Measurements from ENCODE around the gene GALNT2.
A peak's percentile ranks its signal among the peaks of the same experiment; 100 is the strongest.

GALNT2 gene

GRCh38 chr1:230146709-230147108 is 79.7 kb downstream of the GALNT2 start:
- Histone ChIP-seq H3K27me3 (ENCODE audit: control insufficient read depth, insufficient read depth, low read length) (no peaks in the 10 kb centered on the region), H3K4me1 (ENCODE audit: control insufficient read depth, insufficient read depth, low read length) (peaks cover 7% of the 10 kb centered on the region), H3K9ac (ENCODE audit: low read length) (no peak overlapping the region), H3K36me3 (ENCODE audit: control insufficient read depth, insufficient read depth, low read length) (no peaks in the 10 kb centered on the region), H3K4me3 (ENCODE audit: low read length) (no peak overlapping the region), H3K27ac (ENCODE audit: low read depth, low read length) (peak overlapping the region; percentile 28)

DNA sequence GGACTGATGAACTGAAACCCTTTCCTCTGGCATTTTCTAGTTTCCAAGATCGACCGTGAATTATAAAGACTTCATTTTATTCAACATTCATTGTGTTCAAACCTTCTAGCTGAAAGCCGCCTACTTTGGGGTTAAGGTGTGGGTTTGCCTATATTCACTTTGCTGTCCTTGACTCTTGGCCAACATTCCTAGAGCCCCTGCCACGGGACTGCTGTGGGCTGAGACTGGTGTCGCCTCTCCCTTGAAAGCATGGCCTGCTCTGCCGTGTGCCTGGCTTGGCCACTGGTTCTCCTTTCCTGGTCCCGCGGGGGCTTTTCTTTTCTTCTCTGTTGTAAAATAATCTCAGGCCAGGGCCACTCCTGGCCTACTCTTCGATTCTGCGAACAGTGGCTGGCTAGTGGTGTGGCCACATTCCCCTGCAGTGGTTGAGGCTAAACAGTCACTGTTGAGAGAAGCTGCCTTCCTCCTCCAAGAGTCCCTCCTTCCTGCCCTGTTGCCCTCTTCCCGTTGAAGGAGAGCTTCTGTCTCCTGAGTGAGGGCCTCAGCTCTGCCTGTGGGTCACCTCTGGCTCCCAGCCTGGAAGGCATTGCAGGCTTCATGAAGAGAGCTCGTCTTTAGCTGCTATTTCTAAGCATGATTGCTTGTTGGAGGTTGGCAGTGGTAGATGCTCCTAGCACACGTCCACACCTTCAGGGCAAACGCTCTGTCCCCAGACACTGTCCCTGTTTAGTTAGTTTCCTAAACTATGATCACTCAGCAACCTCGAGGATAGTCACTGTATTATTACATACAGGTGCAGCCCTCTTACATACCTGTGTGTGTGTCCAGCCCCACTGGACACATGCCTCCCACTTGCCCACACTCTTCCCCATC is 80.5 kb downstream of the GALNT2 start:
- Histone ChIP-seq H3K27me3 (ENCODE audit: control insufficient read depth, insufficient read depth, low read length) (no peaks in the 10 kb centered on the region), H3K36me3 (ENCODE audit: control insufficient read depth, insufficient read depth, low read length) (no peaks in the 10 kb centered on the region), H3K9ac (ENCODE audit: low read length) (no peak overlapping the region), H3K4me1 (ENCODE audit: control insufficient read depth, insufficient read depth, low read length) (peaks cover 7% of the 10 kb centered on the region), H3K27ac (ENCODE audit: low read depth, low read length) (no peak overlapping the region), H3K4me3 (ENCODE audit: low read length) (no peak overlapping the region)

GRCh38 chr1:230148126-230148652 is 81.2 kb downstream of the GALNT2 start:
- no peaks in the 10 kb centered on the region for H3K27me3 ChIP-seq (ENCODE audit: control insufficient read depth, insufficient read depth, low read length)
- no peaks in the 10 kb centered on the region for H3K36me3 ChIP-seq (ENCODE audit: control insufficient read depth, insufficient read depth, low read length)
- no peak overlapping the region for H3K4me3 ChIP-seq (ENCODE audit: low read length)
- no peak overlapping the region for H3K9ac ChIP-seq (ENCODE audit: low read length)
- H3K27ac ChIP-seq (ENCODE audit: low read depth, low read length), result no peak overlapping the region
- peaks cover 2% of the 10 kb centered on the region for H3K4me1 ChIP-seq (ENCODE audit: control insufficient read depth, insufficient read depth, low read length)

- Histone ChIP-seq H3K9ac (ENCODE audit: low read length) (no peak overlapping the region), H3K4me3 (ENCODE audit: low read length) (no peak overlapping the region), H3K27me3 (ENCODE audit: control insufficient read depth, insufficient read depth, low read length) (no peaks in the 10 kb centered on the region), H3K4me1 (ENCODE audit: control insufficient read depth, insufficient read depth, low read length) (no peaks in the 10 kb centered on the region), H3K27ac (ENCODE audit: low read depth, low read length) (no peak overlapping the region), H3K36me3 (ENCODE audit: control insufficient read depth, insufficient read depth, low read length) (no peaks in the 10 kb centered on the region)
Measured at GRCh38 chr1:230148768-230149469, 81.9 kb downstream of the GALNT2 start.

DNA sequence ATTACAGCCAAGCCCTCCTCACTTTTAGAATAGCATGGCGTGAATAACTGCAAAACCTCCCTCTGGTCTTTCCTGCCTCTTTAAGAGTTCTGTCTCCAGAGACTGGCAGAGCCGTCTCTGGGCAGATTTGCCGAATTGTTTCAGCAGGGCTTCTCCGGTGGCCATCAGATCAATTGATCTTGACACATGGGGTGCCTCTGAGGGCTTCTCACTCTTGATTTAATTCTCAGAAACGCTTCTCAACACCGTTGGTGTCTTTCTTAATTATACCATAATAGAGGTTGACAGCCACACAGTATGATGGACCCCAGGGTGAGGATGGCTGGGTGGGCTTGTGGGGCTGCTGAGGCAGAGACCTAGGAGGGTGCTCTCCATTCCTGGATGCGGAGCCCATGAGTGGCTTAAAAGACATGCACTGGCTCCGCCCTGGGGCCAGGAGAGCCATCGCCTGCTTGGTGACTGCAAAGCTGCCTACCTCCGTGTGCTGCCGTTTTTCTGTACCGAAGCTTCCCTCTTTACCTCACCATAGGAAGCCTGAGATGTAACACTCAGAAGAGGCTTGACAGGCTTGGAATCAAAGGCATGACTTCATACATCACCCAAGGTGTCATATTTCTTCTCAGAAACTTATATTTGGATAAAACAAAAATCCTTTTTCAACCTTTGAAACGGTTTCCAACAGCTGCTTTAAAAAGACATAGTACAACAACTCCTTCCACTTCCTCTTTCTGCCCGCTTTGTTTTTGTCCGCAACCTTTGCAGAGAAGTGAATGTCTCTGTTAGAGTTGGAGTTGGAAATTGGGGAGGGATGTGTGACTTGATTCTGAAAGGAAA is 82.9 kb downstream of the GALNT2 start:
- Histone ChIP-seq H3K27ac (ENCODE audit: low read depth, low read length) (no peak overlapping the region), H3K27me3 (ENCODE audit: control insufficient read depth, insufficient read depth, low read length) (no peaks in the 10 kb centered on the region), H3K4me1 (ENCODE audit: control insufficient read depth, insufficient read depth, low read length) (no peaks in the 10 kb centered on the region), H3K36me3 (ENCODE audit: control insufficient read depth, insufficient read depth, low read length) (no peaks in the 10 kb centered on the region), H3K4me3 (ENCODE audit: low read length) (peak overlapping the region; percentile 30), H3K9ac (ENCODE audit: low read length) (no peak overlapping the region)

DNA sequence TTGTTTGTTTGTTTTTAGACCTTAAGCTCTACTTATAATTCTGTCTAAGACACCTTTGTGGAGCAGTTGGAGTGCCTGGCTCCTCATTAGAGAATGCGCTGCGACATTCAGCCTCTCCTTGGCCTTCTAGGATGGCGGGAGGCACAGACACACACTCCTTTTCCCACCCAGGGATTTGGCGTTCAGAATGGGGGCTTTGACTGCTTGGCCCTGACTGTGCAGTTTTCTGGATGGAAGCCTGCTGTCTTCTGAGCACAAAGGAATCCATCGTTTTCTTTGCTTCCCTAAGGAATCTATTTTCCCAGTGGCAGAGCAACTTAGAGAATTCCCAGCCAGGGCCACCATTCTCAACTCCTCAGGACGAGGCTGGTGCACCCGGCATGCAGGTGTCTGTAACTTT is 83.6 kb downstream of the GALNT2 start:
- Histone ChIP-seq H3K4me1 (ENCODE audit: control insufficient read depth, insufficient read depth, low read length) (no peaks in the 10 kb centered on the region), H3K27ac (ENCODE audit: low read depth, low read length) (no peak overlapping the region), H3K9ac (ENCODE audit: low read length) (no peak overlapping the region), H3K27me3 (ENCODE audit: control insufficient read depth, insufficient read depth, low read length) (no peaks in the 10 kb centered on the region), H3K4me3 (ENCODE audit: low read length) (no peak overlapping the region), H3K36me3 (ENCODE audit: control insufficient read depth, insufficient read depth, low read length) (no peaks in the 10 kb centered on the region)

- Histone ChIP-seq H3K27ac (ENCODE audit: low read depth, low read length) (no peak overlapping the region), H3K9ac (ENCODE audit: low read length) (no peak overlapping the region), H3K4me1 (ENCODE audit: control insufficient read depth, insufficient read depth, low read length) (no peaks in the 10 kb centered on the region), H3K27me3 (ENCODE audit: control insufficient read depth, insufficient read depth, low read length) (no peaks in the 10 kb centered on the region), H3K4me3 (ENCODE audit: low read length) (no peak overlapping the region), H3K36me3 (ENCODE audit: control insufficient read depth, insufficient read depth, low read length) (no peaks in the 10 kb centered on the region)
Measured at GRCh38 chr1:230151924-230152468, 85.0 kb downstream of the GALNT2 start.

DNA sequence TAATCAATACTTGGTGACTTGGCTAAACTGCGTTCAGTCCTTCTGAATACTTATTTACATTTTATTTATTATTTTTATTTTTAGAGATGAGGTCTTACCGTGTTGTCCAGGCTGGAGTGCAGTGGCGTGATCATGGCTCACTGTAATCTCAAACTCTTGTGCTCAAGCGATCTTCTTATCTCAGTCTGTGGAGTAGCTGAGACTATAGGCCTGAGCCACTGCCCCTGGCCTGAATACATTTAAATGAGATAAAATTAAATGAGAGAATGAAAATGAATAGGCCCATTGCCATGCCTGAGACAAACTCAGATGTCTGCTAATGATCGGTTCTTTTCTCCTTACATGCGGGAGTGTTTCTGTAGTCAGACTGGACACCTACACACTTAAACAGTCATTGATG is 86.0 kb downstream of the GALNT2 start:
- Histone ChIP-seq H3K9ac (ENCODE audit: low read length) (no peak overlapping the region), H3K4me3 (ENCODE audit: low read length) (no peak overlapping the region), H3K36me3 (ENCODE audit: control insufficient read depth, insufficient read depth, low read length) (no peaks in the 10 kb centered on the region), H3K27me3 (ENCODE audit: control insufficient read depth, insufficient read depth, low read length) (no peaks in the 10 kb centered on the region), H3K4me1 (ENCODE audit: control insufficient read depth, insufficient read depth, low read length) (no peaks in the 10 kb centered on the region), H3K27ac (ENCODE audit: low read depth, low read length) (no peak overlapping the region)

- Histone ChIP-seq H3K9ac (ENCODE audit: low read length) (no peak overlapping the region), H3K4me1 (ENCODE audit: control insufficient read depth, insufficient read depth, low read length) (no peaks in the 10 kb centered on the region)
Measured at GRCh38 chr1:230153641-230154296, 86.7 kb downstream of the GALNT2 start.

GRCh38 chr1:230155021-230155420 is 88.0 kb downstream of the GALNT2 start:
- H3K27ac ChIP-seq (ENCODE audit: low read depth, low read length), result no peak overlapping the region
- no peaks in the 10 kb centered on the region for H3K27me3 ChIP-seq (ENCODE audit: control insufficient read depth, insufficient read depth, low read length)
- no peaks in the 10 kb centered on the region for H3K36me3 ChIP-seq (ENCODE audit: control insufficient read depth, insufficient read depth, low read length)
- no peak overlapping the region for H3K4me3 ChIP-seq (ENCODE audit: low read length)
- H3K4me1 ChIP-seq (ENCODE audit: control insufficient read depth, insufficient read depth, low read length), result no peaks in the 10 kb centered on the region
- H3K9ac ChIP-seq (ENCODE audit: low read length), result no peak overlapping the region

More at GRCh38 chr1:230153641-230154296, 86.7 kb downstream of the GALNT2 start:
- no peaks in the 10 kb centered on the region for H3K27me3 ChIP-seq (ENCODE audit: control insufficient read depth, insufficient read depth, low read length)
- no peaks in the 10 kb centered on the region for H3K36me3 ChIP-seq (ENCODE audit: control insufficient read depth, insufficient read depth, low read length)
- H3K4me3 ChIP-seq (ENCODE audit: low read length), result no peak overlapping the region
- H3K27ac ChIP-seq (ENCODE audit: low read depth, low read length), result no peak overlapping the region

DNA sequence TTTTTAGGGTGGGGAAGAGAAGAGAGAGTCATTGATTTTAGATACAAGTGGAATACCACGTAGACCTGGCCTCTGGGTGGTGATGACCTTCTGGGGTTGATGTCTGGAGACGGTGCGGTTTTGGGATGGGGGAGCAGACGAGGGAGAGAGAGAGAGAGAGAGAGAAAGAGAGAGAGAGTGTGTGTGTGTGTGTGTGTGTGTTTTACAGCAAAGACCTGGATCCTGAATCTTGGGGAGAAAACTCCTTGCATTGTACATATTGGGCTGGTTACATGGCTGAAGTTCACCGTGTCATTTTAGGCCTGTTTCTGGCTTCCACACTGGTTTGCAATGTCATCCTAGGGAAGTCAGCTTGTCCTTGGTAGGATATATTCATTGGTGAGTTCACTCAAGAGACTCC is 89.0 kb downstream of the GALNT2 start:
- no peak overlapping the region for H3K27ac ChIP-seq (ENCODE audit: low read depth, low read length)
- no peak overlapping the region for H3K4me3 ChIP-seq (ENCODE audit: low read length)
- no peak overlapping the region for H3K9ac ChIP-seq (ENCODE audit: low read length)
- H3K27me3 ChIP-seq (ENCODE audit: control insufficient read depth, insufficient read depth, low read length), result no peaks in the 10 kb centered on the region
- no peaks in the 10 kb centered on the region for H3K4me1 ChIP-seq (ENCODE audit: control insufficient read depth, insufficient read depth, low read length)
- H3K36me3 ChIP-seq (ENCODE audit: control insufficient read depth, insufficient read depth, low read length), result no peaks in the 10 kb centered on the region

Data from rectal smooth muscle tissue (tissue), 1 donor.